ENCODE measurements around the gene CDKN2B-AS1. TPM values are rescaled to one million over a fixed set of nuclear protein-coding genes. Genes with fewer than 3 reads are reported as not detected.

The CDKN2B-AS1 gene
- total RNA-seq, 4 donors from 2014 or later = 0.38 to 0.56 TPM; not detected in 2

DNA sequence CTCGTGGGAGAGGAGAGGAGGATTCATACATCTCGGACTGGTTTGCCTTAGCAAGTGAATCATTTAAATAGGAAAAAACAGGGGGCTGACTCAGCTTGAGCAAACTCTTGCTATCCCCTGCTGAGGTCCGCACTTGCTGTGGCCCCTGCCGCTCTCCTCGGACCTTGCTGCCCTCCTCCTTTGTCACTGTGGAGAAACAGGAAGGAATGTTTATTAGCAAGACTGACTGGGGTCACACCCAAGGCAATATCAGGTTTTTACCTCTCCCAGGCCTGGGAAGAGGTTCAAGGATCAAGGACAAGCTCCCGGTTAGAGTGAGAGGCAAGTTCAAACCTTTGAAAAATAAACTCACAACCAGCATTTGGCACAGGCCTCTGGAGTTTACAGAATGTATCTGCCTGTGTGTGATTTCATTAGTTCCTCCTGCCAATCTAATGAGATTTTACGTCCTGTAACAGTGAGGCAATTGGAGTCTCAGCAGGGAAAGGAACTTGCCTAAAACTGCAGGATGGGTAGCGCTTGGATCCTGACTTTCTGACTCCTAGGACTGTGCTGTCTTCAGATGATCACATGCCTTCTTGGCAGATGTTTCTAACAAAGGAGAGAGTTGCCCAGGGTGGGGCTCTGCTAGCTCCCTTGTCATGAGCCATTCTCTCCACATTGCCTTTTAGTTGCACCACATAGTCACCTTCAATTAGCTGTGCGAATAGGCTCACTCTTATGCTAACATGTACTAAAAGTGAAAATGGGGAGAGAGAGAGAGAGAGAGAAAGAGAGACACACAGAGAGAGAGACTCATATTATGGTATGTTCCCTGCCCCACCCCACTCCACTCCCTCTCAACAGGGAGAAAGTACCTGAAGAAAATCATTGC is 123.2 kb downstream of the CDKN2B-AS1 start:
- no peak for TF ChIP-seq POLR2A (IDR thresholded peaks at IDR 0.05)
- TF ChIP-seq, protein P1, sequence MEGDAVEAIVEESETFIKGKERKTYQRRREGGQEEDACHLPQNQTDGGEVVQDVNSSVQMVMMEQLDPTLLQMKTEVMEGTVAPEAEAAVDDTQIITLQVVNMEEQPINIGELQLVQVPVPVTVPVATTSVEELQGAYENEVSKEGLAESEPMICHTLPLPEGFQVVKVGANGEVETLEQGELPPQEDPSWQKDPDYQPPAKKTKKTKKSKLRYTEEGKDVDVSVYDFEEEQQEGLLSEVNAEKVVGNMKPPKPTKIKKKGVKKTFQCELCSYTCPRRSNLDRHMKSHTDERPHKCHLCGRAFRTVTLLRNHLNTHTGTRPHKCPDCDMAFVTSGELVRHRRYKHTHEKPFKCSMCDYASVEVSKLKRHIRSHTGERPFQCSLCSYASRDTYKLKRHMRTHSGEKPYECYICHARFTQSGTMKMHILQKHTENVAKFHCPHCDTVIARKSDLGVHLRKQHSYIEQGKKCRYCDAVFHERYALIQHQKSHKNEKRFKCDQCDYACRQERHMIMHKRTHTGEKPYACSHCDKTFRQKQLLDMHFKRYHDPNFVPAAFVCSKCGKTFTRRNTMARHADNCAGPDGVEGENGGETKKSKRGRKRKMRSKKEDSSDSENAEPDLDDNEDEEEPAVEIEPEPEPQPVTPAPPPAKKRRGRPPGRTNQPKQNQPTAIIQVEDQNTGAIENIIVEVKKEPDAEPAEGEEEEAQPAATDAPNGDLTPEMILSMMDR (IDR thresholded peaks at IDR 0.05) = no peak
- WGBS, 2 donors = 58 to 61% methylated on average over 9 of the region's 9 CpGs
- H3K9me3 ChIP-seq = no peaks in the 10 kb centered on the region
- no peak for DNase-seq
- no peaks in the 10 kb centered on the region for H3K27me3 ChIP-seq
- H3K4me1 ChIP-seq = no peaks in the 10 kb centered on the region
- H3K4me3 ChIP-seq (replicated peaks in 1 of 3) = no peak overlapping the region
- intact Hi-C loops (cut with DNase I) = no loop called here
- H3K27ac ChIP-seq = no peak overlapping the region
- no peaks in the 10 kb centered on the region for H3K36me3 ChIP-seq

DNA sequence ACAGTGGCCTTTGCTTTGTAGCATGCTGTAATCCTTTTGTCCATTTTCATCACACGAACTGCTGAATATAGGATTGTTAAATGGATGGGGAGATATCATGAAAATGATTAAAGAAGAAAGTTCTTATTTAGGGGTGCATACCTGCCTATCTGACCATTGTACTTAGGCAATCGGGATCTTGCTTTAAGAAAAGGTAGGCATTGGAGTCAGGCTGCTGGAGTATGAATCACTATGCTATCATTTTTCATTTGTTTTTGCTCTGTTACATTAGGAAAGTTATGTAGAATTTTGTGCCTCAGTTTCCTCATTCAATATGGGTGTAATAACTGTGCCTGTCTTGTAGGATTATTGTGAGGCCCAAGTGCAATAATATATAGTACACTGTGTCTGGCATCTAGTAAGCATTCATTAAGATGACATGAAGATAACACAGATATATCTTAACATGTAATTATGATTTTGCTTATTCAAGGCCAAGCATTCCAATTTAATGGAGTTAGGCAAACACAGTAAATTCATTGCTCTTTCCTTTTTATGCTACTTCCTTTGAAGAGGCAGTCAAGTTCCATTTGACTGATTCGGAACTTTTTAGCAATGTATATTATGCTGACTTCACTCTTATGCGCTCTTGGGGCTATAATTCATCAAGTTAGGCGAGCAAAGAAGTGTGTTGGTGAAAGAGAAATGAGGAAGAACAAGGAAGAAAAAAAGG is 124.4 kb downstream of the CDKN2B-AS1 start:
- no peak for TF ChIP-seq POLR2A (IDR thresholded peaks at IDR 0.05)
- TF ChIP-seq, protein P1 (IDR thresholded peaks at IDR 0.05) = no peak
- H3K36me3 ChIP-seq = no peaks in the 10 kb centered on the region
- no peaks in the 10 kb centered on the region for H3K9me3 ChIP-seq
- no peak overlapping the region for H3K4me3 ChIP-seq (replicated peaks in 1 of 3)
- WGBS, 2 donors = 72 to 84% methylated on average over 5 of the region's 5 CpGs
- H3K27ac ChIP-seq = no peak overlapping the region
- no peaks in the 10 kb centered on the region for H3K4me1 ChIP-seq
- DNase-seq = no peak
- H3K27me3 ChIP-seq = no peaks in the 10 kb centered on the region
- intact Hi-C loops (cut with DNase I) = no loop called here

DNA sequence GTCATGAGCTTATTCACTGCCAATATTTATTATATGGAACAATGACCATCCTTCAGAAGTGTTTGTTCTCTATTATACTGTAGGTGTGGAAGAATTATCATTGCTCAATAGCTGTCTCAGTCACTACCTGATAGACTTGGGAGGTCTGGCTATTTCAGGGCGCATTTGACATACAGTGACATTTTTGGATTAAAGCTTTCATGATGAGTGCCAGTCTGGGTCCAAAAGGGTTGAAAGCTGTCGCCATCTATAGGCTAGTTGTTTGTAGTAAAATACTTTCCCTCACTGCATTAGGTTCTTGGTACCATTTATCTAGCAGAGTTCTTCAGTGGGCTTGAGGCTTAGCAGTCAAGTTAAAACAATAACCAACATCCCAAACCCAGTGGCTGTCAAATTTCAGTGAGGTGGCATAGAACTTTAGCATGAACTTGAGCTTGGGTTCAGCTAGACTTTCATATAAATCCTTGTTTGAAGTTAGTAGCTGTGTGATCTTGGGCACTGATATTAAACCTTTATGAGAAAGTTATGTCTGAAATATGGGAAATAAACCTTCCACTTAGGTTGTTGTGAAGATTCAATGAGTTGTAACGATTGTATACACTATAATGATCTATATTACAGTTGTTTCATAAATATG is 125.0 kb downstream of the CDKN2B-AS1 start:
- 49 to 53% methylated on average over 3 of the region's 3 CpGs for WGBS, 2 donors
- intact Hi-C loops (cut with DNase I) = no loop called here

DNA sequence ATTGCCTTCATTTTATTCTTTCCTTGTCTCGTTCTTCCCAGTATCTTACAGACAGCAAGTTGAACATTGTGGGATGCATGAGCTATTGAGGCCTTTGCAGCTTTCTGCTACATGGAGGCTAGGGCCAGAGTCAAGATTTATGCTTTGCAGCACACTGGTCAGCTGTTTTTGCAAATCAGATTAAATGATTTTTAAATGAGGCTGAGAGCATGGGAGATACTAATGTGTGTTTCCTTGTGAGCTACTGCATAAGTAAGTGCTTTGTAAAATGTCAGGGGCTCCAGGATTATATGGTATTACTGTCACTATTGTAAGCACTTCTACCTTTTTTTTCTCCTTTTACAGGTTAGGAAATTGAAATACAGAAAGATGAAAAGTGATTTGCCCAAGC is 125.6 kb downstream of the CDKN2B-AS1 start:
- no peaks in the 10 kb centered on the region for H3K27me3 ChIP-seq
- TF ChIP-seq, protein P1 (IDR thresholded peaks at IDR 0.05) = no peak
- TF ChIP-seq POLR2A (IDR thresholded peaks at IDR 0.05) = no peak
- H3K9me3 ChIP-seq = no peaks in the 10 kb centered on the region
- H3K4me1 ChIP-seq = no peaks in the 10 kb centered on the region
- no peak overlapping the region for H3K4me3 ChIP-seq (replicated peaks in 1 of 3)
- H3K27ac ChIP-seq = no peak overlapping the region
- 96 to 100% methylated on average over 1 of the region's 1 CpG for WGBS, 2 donors
- H3K36me3 ChIP-seq = no peaks in the 10 kb centered on the region
- intact Hi-C loops (cut with DNase I) = no loop called here
- no peak for DNase-seq

More for the DNA sequence above, 125.0 kb downstream of the CDKN2B-AS1 start:
- no peak overlapping the region for H3K27ac ChIP-seq
- no peaks in the 10 kb centered on the region for H3K27me3 ChIP-seq
- no peaks in the 10 kb centered on the region for H3K36me3 ChIP-seq
- no peak for TF ChIP-seq POLR2A (IDR thresholded peaks at IDR 0.05)
- TF ChIP-seq, protein P1 (IDR thresholded peaks at IDR 0.05) = peak in 1 of 6 experiments; percentile 21
- no peaks in the 10 kb centered on the region for H3K9me3 ChIP-seq
- H3K4me1 ChIP-seq = no peaks in the 10 kb centered on the region
- no peak overlapping the region for H3K4me3 ChIP-seq (replicated peaks in 1 of 3)
- no peak for DNase-seq
